Measurements from ENCODE around the gene HDAC4.

HDAC4 gene

DNA sequence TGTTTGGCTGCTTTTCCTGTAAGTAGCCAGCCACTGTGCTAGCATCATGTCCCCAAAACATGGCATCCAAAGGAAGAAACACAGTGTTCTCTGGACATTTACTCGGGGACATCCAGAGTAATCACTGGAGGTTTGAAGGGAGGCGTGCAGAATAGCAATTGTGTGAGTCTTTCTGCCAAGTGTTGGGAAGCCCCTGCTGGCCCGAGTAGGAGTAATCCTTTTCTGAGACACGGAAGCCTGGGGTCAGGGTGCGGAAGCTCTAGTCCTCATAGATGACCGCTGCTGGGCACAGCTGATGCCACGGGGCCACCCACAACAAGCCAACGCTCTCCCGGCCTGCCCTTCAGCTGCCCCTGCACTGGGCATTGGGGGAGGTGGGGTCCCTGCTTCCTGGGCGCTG, 24.8 kb upstream of the HDAC4 start:
- no peak for DNase-seq

DNA sequence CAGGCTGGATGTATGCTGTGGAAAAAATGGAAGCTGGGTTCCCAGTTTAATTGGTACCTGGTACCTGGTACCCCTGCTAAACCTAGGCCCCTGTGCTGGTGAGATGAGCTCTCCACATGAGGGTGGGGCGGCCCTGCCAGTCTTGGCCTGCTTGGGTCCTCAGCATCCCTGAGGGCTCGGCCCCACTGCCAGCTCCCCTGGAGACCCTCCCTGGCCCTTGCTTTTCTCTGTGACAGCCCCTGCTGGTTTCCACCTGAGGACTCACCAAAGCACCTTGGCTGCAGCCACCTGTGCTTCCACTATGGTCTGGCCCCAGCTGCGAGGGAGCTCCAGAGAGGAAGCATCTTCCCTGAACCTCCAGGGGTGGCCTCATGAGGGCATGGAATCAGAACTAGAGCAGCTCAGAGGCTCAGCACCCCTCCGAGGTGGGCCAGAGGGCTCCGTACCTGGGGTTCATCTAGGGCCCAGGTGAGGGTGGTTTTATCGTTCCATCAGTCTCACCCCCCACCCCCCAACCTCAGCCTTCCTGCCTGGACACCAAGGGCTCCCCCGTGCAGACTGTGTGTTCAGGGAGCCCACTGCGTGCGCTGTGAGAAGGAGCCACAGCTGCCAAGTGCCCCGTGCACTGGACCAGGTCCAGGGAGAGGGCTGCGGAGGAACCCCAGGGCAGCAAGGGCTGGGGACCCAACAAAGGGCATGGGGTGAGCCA, 23.7 kb upstream of the HDAC4 start:
- no peak for DNase-seq

DNA sequence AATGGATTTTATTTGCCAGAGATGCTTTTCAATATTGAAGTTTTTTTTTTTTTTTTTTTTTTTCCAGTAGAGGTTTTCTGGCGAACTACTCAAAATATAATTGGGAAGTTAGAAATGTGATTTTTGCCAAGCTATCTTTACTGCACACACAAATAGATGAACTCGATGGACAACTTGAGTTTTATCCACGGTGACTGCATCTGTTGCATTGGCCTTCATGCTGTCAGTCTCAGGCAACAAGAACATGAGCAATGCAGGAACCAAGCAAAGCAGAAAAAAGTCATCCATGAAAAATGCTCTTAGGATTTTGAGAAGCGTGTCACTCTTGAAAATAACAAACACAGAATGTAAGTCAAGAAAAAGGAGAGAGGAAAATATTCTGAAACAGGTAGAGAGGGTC, 22.7 kb upstream of the HDAC4 start:
- no peak for DNase-seq

DNA sequence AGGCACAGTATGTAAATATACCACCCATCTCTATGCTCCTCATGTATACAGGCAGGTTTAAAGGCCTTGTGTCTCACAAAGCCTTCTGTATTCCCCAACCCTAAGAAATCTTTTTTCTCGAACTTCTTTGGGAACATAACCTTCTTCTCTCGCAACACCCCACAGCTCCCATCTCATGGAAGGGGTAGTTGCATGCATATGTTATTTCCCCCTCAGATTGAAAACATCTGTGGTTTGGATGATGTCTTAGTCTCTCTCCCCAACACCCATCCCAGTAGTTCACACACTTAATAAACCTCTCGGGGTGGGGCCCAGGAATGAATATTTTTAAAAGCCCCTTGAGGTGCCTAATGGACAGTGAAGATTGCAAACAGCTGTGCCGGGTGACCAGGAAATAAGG, 21.0 kb upstream of the HDAC4 start:
- DNase-seq, result no peak

DNA sequence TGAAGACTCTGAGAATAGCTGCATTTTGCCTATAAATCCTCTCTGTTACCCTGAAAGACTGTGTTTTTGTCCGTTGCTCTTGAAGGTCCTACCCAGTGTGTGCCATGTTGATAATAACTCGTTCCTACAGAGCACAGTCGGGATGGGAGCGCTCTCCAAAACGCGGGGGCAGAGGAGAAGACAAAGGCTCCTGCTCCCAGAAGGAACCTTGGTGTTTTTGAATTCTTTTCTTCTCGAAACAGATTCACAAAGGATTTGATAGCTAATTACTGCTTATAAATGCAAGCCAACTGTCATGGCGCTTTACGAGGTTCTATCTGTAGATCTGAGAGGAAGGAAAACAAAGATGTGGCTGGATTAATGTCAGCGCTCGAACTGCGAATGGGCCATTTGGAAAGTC, 19.3 kb upstream of the HDAC4 start:
- no peak for DNase-seq

DNA sequence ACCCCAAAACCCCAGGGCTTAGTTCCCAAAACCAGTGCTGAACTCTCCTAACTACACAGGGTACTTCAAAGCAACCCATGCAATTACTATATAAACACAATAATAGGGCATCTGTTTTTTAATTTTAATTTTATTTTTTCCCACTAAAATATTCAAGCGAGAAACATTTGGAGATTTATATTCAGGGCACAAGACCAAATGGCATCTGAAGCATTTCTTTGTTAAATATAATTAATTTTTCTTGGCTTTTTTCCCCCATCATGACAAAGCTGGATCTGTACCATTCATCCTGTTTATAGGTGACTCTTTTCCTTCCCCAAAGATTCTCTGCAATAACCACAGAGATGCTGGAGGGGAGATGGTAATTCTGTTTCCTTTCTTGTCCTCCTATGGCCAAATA, 18.1 kb upstream of the HDAC4 start:
- no peak for DNase-seq

DNA sequence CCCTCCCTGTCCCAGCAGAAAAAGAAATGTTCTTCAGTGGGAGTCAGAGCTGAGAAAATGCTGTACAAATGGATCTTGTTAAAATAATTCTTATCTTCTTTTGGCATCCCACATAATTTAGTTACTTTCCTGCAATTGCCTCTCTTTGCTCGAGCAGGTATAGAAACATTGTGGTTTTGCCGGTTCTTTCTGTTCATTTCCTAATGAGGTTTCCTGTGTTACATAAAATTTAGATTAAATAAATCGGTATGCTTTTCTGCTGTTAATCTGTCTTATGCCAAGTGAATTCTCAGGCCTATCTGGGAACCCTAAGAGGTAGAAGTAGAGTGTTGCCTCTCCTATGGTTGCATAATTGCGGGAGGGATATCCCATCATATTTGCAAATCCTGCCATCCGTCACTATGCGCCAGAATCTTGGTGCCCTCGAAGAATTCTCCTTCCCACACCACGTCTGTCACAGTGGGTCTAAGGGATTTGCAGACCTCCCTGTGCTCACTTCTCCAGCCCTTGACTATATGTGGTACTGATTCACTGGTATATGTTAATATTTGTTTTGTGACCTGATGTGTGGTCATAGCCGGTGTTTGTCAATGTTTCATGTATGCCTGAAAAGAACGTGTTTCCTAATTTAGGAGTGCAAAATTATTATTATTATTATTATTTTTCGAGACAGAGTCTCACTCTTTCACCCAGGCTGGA, 12.2 kb upstream of the HDAC4 start:
- no peak for DNase-seq

DNA sequence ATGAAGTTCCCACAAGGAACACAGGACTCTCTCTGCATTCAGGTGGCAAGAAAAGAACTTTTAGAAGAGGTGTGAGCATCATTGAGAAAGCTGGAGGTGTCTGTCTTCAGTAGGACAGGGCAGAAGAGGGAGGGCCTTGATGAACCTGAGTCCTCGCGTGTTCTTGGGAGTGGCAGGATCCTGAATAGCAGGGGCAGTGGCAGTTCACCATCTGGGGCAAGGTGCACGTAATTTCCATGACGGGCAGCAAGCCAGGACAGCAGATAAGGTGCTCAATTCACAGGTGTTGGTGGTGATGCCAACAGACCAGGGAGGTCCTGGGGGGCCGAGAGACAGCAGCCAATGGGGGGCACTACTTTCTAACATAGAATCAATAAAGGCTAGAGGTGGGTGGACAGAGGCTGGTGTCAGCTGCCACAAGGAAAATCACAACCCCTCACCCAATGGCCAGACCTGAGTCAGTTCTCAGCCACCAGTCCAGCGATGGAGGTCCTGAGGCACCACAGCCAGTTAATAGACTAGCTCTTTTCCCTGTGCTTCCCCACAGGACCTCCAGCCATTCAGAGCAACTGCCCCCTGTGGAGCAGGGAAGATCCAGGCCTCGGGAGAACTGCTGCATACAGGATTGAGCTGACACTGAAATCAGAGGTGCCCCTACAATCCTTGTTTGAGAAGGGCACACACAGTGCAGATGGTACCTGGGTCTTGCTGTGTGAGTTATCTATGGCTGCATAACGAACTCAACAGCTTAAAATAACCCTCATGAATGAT, 10.9 kb upstream of the HDAC4 start:
- DNase-seq, result no peak

DNA sequence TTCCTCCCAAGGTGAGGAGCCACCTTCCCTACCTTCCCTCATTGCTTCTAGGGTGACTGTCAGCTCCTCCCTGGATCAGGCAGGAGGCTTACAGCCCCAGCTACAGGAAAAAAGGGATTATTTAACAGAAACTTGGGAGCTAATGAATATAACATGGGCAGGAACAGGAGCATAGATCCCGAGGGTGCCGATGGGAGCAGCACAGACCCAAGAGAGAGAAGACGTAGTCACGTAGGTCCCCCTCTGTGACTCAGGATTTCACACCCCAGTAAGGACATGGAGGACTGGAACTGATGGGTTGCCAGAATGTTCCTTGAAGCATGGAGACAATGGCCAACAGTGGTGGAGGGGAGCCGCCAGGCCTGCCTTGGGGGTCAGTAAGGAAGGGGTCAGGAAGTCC, 10.3 kb upstream of the HDAC4 start:
- DNase-seq, result no peak

DNA sequence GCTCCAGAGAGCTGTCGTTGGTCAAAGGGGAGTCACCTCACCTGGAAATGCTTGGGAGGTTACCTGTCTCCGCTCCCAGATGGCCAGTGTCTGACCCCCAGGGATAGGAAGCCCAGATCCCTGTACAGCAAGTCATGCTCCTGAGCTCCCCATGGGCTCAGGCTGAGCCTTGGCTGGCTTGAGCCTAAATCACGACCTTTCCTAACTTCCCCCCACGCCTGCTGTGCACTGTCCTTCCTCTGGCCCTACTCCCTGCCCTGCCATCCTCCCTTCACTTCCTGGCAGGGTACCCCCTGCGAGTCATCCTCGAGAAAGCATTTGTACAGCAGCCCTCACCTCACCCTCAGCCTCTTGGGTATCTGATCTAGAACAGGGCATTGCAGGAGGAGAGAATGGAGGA, 9.2 kb upstream of the HDAC4 start:
- DNase-seq, result no peak

DNA sequence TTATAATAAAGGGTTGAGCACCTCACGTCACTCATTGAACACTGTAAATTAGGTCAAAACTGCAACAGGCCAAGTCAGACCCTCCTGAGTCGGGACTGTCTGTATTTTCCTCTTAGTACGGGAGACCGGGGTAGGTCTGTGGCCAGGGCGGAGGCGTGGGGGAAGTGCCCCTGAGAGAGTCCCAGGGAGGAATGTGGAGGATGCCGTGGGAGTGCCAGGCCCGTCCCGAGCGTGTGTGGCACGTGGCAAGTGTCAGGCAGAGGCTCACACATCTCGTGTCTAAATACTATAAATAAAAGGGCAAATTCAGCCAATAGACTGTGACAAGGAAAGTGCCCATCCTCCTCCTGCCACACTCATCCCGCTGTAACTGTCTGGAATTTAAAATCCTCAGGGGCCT, 6.3 kb upstream of the HDAC4 start:
- no peak for DNase-seq

DNA sequence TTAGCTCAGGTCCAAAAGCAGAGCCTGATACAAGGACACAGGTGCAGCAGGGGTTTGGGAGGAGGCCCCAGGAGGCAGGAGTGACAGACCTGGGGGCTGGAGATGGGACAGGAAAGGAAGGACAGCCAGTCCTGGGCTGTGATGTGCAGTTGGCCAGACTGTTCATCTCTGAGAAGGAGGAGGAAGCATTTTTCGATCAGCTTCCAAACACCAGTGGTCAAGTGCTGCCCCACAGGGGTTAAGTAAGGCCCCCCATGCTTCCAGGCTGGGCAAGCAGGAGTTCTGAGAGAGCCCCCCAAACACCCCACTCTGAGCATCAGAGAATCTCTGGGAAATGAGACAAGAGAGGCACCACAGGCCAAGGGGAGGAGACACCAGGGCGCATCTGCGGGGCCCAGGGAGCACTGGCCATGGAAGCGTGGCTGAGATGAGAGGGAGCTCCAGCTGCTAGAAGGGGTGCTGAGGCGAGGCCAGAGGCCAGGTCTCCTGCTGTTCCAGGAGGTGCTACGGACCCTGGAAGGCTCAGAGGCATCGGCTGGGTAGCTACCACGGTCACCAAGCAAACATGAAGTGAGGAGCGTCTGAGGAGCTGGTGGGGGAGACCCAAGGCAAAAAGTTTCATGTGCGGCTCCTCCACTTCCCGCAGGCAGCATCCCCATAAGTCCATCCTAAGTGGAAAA, 5.6 kb upstream of the HDAC4 start:
- DNase-seq, result no peak

DNA sequence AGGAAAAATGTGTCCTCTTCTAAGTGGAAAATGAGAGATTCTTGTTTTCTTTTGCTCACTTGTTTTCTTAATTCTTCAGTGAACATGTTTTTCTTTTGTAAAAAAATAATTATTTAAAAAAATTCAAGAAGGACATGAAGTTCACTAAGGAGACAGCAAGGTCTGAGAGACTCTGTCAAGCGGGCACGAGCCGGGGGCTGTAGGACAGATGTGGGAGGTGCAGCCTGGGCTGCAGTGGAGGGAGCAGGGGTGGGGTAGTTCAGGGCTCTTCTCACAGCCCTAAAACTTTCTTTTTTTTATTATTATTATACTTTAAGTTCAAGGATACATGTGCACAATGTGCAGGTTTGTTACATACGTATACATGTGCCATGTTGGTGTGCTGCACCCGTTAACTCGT, 4.3 kb upstream of the HDAC4 start:
- no peak for DNase-seq

DNA sequence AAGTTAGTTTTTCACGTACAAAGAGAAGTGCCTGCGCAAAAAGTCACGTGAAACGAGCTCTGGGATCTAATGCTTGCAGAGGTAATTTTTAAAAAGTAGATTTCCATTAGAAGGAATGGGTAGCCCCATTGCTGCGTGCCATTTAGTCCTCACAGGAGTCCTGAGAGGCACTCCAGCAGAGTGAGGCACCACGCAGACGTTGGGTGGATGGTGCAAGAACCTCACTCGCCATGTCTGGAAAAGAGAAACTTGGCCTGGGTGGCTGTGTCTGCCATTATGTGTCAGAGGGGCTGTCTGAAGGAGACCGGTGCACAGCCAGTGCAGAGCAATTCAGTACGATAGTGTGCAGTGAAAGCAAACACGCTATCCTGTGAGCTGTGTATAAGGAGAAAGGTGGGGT, 1.8 kb upstream of the HDAC4 start:
- DNase-seq, result no peak

DNA sequence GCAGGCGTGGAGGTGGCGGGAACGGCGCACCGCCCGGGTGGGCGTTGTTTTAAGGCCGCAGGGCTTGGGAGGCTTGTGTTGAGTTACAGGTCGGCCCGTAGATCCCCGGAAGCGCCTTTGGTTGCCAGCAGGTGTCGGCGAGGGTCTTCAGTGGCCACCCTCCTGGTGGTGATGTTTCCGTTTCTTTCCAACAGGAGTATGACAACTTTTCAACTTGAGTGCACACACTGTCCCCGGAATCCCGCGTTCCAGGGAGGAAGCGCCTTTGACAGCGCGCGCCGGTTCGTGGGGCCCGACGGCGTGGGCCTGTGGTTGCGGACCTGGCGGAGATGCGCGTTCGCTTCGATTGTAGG, 1.0 kb upstream of the HDAC4 start:
- DNase-seq, result peak; percentile 49

DNA sequence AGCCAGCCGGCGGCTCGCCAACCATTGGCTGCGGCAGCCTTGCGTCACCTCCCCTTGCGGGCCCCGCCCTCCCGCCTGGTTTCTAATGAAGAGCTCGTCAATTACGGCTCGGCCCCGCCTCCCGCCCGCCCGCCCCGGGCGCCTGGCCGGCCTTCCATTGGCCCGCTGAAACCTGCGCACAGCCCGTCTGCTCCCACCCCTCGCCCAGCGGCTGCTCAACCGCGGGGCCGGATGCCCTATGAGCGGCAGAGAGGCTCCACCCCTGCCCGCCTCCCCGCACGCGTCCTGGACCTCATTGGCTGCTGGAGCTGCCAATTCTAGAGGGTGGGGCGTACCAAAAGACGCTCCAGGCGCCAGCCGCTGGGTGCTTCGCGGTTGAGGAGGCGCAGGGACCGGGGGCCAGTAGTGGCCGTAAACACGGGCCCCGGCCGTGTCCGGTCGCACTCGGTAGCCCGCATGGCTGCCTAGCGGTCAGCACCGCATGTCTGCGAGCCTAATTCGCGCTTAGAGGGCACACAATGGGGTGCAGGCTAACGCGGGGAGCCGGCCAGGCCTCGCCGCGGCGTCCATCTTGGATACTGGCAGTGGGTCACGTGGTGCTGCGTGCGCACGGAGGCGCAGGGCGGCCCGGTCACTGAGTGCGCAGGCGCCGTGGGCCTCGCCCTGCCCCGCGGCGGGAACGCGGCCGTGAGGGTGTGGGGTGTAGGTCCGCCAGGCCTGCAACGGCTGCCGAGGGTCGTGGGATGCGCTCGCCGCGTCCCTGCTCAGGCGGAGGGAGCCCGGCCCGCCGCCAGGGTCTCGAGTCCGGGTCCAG, 454 bp upstream of the HDAC4 start:
- DNase-seq, result peak; percentile 96

DNA sequence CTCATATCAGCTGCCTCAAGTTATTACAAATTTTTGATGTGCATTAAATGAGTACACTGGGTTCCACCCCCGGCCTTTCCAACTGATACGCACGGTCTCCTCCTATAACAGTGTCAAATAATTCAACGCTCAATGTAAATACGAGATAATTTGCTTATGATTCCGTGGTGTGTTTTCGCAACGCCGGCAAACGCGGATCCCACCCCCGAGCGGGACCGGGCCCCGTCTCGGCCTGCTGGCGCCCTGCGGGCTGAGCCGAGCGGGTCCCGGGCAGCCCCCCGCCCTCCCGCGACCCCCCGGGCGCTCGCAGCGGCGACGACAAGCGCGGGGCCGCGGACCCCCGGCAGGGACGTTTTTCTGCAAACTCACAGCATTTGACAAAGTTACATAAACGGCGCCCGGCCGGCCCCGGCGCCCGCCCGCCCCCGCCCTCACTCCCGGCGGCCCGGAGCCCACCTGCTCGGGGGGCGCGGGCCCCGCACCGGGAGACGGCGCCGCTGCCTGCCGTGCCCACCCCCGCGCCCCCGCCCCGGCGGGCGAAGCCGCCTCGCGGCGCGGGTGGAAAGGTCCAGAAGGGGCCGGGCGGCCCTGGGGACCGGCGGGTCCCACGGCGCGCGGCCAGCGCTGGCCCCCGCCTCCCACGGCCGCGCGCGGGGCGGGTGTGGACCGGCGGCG, 762 bp downstream of the HDAC4 start:
- DNase-seq, result peak; percentile 22

DNA sequence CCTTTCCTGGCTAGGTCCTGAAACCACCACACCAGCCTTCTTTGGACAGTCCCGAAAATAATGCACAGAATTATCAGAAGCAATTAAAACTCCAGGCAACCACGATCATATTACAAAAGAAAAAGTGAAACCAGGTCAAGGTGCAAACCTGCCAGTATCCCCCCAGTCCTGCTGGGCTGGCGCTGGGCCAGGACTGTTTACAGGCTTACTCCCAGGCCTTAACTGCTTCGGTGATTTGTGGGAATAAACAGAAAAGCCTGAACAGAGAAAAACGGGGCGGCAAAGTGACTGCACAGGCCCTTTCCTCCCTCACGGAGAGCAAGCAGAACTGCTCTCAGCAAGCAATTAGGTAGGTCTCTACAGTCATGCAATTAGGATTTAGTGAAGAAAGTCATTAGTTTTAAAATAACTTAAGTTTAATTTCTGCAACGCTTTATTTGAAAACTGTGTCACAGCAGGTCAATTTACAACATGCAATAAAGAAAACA, 1.3 kb downstream of the HDAC4 start:
- DNase-seq, result peak; percentile 77

DNA sequence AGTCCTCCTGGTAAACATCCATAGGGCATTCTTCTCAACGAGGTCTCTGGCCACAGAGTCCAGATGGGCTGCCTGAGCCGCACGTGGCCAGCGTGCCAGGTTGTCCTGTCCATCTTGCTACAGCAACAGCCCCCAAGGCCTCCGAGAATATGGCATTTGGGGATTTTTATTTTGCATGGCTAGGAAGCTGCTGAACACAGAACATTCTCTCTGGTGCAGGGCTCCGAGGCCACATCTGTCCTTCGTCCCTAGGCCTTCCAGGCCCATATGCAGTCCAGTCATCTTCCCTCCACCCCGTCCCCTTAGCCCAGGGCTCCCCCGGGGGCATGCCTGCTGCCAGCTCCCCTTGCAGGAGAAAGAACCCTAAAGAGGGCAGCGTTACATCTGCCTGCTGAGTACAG, 2.3 kb downstream of the HDAC4 start:
- DNase-seq, result no peak

DNA sequence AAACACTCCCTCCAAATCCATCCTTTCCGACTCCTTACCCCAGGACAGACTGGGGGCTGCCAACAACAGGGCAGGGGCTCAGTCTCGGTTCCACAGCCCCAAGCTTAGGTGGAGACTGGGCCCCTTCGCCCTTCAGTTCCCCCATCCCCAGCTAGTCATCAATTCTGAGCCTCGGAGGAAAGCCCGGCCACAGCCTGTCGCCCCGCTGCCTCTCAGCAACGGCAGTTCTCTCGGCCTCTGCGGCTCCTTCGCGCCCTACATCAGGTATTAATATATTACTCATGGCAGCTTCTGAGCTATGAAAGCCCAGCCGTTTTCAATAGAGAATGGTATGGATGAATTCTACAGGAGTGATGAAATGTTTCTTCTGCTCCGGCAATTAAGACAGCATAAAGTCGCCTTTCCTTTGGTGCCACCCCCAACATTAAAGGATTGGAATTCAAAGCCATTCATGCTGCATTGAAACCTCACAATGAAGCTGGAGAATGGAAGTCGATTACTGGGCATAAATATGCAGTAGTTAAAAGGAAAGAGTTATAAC, 2.8 kb downstream of the HDAC4 start:
- no peak for DNase-seq

DNA sequence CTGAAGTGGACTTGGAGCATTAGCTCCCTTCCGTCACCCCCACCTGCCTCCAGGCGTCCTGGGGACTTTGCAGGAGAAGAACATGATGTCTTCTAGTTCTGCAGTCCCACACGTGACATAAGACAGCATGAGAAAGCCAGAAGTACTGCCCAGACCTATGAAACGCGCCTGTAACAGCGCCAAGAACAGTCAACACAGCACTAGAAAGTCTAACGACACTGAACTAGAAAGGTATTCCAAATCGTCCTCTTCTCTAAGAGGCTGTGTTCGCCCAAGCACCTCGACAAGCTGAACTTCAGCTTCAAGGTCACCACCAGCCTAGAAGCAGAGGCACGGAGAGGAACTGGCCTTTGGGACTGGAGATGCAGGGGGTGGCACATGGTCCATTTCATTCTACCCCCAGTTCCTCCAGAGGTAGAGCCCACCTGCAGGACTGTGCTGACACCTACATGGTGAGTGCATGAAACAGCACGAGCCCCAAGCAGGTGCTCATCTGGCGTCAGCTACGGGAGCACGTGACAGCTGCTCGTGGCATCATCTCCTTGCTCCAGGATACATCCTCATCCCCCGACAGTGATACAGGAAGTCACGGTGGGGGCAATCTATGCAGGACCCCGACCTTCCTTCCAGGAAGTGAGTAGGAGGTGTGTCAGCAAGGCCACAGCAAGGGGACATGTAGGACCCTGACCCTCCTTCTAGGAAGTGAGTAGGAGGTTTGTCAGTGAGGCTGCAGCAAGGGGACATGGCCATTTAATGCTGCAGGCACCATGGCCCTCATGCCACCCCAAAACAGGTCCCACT, 3.7 kb downstream of the HDAC4 start:
- DNase-seq, result peak; percentile 6

All from RPMI8226 (cell line).